ENCODE data around the gene AUTS2.

The AUTS2 gene

GRCh38 chr7:69654849-69655707 lies 56.8 kb downstream of the AUTS2 start:
- no peak for DNase-seq (ENCODE audit: low read depth in 2 of 2, low spot score in 1 of 2)

GRCh38 chr7:69656077-69656476 lies 57.8 kb downstream of the AUTS2 start:
- DNase-seq (ENCODE audit: low read depth in 2 of 2, low spot score in 1 of 2) = no peak

- no peak for DNase-seq (ENCODE audit: low read depth in 2 of 2, low spot score in 1 of 2)
Measured at GRCh38 chr7:69656890-69657289, 58.6 kb downstream of the AUTS2 start.

- DNase-seq (ENCODE audit: low read depth in 2 of 2, low spot score in 1 of 2) = no peak
Measured at GRCh38 chr7:69657331-69657730, 59.1 kb downstream of the AUTS2 start.

GRCh38 chr7:69657985-69658384 lies 59.7 kb downstream of the AUTS2 start:
- no peak for DNase-seq (ENCODE audit: low read depth in 2 of 2, low spot score in 1 of 2)

- DNase-seq (ENCODE audit: low read depth in 2 of 2, low spot score in 1 of 2) = no peak
Measured at GRCh38 chr7:69659983-69660382, 61.7 kb downstream of the AUTS2 start.

- no peak for DNase-seq (ENCODE audit: low read depth in 2 of 2, low spot score in 1 of 2)
Measured at GRCh38 chr7:69661342-69661741, 63.1 kb downstream of the AUTS2 start.

- no peak for DNase-seq (ENCODE audit: low read depth in 2 of 2, low spot score in 1 of 2)
Measured at GRCh38 chr7:69663911-69664832, 65.9 kb downstream of the AUTS2 start.

GRCh38 chr7:69665369-69665768 lies 67.1 kb downstream of the AUTS2 start:
- no peak for DNase-seq (ENCODE audit: low read depth in 2 of 2, low spot score in 1 of 2)

- no peak for DNase-seq (ENCODE audit: low read depth in 2 of 2, low spot score in 1 of 2)
Measured at GRCh38 chr7:69668339-69668870, 70.1 kb downstream of the AUTS2 start.

GRCh38 chr7:69670701-69671100 lies 72.4 kb downstream of the AUTS2 start:
- no peak for DNase-seq (ENCODE audit: low read depth in 2 of 2, low spot score in 1 of 2)

- DNase-seq (ENCODE audit: low read depth in 2 of 2, low spot score in 1 of 2) = no peak
Measured at GRCh38 chr7:69673074-69673473, 74.8 kb downstream of the AUTS2 start.

GRCh38 chr7:69674701-69675182 lies 76.5 kb downstream of the AUTS2 start:
- no peak for DNase-seq (ENCODE audit: low read depth in 2 of 2, low spot score in 1 of 2)

GRCh38 chr7:69676247-69676646 lies 78.0 kb downstream of the AUTS2 start:
- no peak for DNase-seq (ENCODE audit: low read depth in 2 of 2, low spot score in 1 of 2)

GRCh38 chr7:69677054-69677852 lies 79.0 kb downstream of the AUTS2 start:
- no peak for DNase-seq (ENCODE audit: low read depth in 2 of 2, low spot score in 1 of 2)

GRCh38 chr7:69677881-69678493 lies 79.7 kb downstream of the AUTS2 start:
- no peak for DNase-seq (ENCODE audit: low read depth in 2 of 2, low spot score in 1 of 2)

- no peak for DNase-seq (ENCODE audit: low read depth in 2 of 2, low spot score in 1 of 2)
Measured at GRCh38 chr7:69678494-69679187, 80.4 kb downstream of the AUTS2 start.

GRCh38 chr7:69681181-69681580 lies 82.9 kb downstream of the AUTS2 start:
- DNase-seq (ENCODE audit: low read depth in 2 of 2, low spot score in 1 of 2) = no peak

GRCh38 chr7:69682518-69682917 lies 84.2 kb downstream of the AUTS2 start:
- DNase-seq (ENCODE audit: low read depth in 2 of 2, low spot score in 1 of 2) = no peak

GRCh38 chr7:69683002-69683401 lies 84.7 kb downstream of the AUTS2 start:
- DNase-seq (ENCODE audit: low read depth in 2 of 2, low spot score in 1 of 2) = no peak

All from stimulated activated CD8-positive, alpha-beta memory T cell treated with anti-CD3 and anti-CD28 coated beads, Interleukin-4, amount 100 ng/mL, for 1 hour (primary cell).